COLO829 (cell line): ENCODE measurements around the gene AMZ1.
"Not testable (repeated sequence)": the region's sequence is repeated elsewhere in the genome, so short reads cannot be mapped to it uniquely, and the experiment has no call there.

ENCODE experiments used
- DNase-seq: peaks from one replicate; pipeline ENCODE4 v3.0.0; 2012; ENCODE audit warnings: low spot score

The AMZ1 gene

DNA sequence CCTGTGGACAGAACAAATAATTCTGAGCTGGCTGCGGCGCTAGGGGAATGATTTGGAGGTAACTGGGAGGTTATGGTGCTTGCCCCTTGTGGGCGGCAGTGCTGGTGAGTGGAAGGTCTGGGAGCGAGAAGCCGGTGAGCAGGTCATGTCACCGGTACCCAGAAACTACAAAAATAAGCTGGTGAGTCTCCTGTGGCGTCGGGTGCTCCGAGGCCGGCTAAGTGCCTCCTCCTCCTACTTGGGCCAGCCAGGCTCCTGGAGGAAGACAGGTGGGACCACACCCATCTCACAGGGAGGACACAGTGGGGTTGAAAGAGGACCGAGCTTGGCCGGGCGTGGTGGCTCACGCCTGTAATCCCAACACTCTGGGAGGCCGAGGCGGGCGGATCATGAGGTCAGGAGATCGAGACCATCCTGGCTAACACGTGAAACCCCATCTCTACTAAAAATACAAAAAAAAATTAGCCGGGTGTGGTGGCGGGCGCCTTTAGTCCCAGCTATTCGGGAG lies 4.0 kb downstream of the AMZ1 start:
- not testable (repeated sequence) for DNase-seq

DNA sequence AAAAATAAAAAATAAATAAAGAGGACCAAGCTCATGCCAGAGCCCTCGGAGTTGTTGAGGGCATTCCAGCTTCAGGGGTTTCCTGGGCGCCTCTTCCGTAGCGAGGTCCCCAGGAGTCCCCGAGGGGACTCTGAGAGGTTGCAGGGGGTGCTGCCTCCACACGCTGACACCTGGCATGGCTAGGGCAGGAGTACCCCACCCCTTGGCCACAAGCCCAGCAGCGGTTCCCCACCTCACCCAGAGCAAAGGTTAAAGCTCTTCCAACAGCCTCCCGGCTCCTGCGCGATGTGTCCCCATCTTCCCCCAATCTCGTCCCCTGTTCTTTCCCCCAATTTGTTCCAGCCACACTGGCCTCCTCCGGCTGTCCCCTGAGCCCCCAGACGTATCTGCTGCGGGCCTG lies 4.5 kb downstream of the AMZ1 start:
- no peak for DNase-seq

DNA sequence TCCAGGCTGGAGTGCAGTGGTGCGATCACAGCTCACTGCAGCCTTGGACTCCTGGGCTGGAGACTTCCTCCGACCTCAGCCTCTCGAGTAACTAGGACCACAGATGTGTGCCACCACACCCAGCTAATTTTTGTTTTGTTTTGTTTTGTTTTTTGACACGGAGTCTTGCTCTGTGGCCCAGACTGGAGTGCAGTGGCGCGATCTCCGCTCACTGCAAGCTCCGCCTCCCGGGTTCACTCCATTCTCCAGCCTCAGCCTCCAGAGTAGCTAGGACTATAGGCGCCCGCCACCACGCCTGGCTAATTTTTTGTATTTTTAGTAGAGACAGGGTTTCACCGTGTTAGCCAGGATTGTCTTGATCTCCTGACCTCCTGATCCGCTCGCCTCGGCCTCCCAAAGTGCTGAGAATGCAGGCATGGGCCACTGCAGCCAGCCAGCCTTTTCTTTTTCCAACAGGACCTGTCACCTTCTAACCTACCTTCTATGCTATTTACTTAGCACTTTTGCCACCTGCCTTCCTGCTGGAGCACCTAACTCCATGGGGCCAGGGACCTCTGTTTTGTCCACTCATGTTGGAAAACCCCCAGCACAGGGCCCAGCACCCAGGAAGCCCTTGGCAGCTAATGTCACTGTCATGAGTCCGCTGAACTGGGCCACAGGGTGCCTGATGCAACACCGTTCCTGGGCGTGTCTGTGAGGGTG lies 5.6 kb downstream of the AMZ1 start:
- DNase-seq: not testable (repeated sequence)

DNA sequence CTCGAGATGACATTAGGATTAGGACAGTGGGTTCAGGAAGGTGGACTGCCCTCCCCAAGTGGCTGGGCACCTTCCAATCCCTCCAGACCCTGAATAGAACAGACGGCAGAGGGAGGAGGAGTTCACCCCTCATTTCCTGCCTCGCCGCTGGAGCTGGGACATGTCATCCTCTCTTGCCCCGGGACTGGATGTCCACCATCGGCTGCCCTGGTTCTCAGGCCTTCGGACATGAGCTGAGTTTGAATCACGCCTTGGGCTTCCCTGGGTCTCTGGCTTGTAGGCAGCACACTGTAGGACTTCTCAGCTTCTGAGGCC lies 6.1 kb downstream of the AMZ1 start:
- DNase-seq: not testable (repeated sequence)

DNA sequence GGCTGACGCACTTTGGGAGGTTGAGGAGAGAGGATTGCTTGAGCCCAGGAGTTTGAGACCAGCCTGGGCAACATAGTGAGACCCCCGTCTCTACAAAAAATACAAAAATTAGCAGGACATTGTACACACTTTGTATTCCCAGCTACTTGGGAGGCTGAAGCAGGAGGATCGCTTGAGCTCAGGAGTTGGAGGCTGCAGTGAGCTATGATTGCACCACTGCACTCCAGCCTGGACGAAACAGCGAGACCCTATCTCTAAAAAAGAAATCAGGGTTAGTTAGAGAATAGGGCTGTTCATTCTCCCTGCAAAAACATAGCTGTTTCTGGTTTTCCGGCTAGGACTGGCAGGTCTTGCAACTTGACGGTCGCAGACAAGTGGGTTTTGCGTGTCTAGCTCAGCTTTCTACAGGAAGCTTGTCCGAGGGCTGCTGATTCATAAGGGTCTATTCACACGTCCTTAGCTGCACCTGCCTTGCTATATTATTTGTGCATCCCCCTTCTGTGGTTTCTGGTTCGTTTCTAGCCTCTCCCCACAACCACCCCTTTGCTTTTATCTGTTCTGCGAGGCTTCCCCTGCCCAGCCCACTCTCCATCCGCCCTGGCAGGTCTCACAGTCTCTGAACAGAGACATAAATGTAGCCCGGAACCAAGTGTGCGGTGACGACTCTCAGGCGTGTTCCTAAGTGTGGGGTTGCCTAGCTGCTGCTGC lies 10.7 kb downstream of the AMZ1 start:
- DNase-seq: no peak

DNA sequence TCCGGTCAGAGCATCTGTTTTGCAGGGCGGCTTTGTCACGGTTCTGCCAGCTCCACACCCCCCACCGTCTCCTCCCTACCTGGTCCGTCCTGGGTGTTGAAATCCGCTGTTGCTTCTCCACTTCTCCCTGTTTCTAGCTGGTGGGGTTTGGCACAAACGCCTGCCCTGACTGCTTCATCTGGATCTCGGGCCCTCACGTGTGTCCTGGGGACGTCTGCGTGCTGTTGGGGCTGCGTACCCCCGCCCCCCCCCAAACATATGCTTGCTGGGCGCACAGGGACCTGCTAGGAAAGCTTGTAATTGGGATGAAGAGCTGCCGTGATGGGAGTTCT lies 11.3 kb downstream of the AMZ1 start:
- DNase-seq: no peak

DNA sequence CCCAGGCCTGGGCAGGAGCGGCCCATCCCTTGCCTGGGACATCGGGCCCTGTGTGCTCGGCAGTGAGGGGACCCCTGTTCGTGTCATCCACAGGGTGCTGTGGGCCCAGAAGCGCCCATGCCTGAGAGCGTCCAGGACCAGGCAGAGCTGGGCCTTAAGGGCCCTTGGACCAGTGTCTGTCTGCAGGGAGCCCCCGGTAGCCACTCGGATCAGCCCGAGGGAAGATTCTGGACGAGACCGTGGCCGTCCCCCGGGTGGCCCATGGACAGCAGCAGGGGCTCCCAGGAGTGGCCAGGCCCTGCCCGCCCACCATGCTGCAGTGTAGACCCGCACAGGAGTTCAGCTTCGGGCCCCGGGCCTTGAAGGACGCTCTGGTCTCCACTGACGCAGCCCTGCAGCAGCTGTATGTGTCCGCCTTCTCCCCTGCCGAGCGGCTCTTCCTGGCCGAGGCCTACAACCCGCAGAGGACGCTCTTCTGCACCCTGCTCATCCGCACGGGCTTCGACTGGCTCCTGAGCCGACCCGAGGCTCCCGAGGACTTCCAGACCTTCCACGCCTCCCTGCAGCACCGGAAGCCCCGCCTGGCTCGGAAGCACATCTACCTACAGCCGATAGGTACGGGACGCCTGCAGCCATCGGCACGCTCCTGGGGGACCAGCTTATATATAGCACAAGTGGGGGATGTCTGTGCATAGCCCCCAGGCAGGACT lies 12.3 kb downstream of the AMZ1 start:
- DNase-seq: no peak

DNA sequence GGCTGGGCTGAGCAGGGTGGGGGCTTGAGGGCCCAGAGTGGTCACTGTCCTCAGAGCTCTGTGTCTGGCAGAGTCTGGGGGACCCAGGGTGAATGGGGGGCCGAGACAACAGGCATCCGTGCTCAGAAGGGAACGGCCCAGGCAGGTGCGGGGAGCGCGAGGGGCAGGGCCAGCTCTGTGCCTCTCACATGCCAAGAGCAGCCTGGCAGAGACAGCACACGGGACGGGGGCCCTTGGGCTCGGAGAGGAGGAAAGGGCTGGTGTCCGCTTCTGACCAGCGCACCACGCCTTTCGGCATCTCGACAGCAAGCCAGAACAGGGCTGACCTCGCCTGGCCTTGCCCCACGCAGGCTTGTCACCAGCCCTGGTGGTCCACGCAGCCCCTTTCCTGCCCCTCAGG lies 13.4 kb downstream of the AMZ1 start:
- no peak for DNase-seq

DNA sequence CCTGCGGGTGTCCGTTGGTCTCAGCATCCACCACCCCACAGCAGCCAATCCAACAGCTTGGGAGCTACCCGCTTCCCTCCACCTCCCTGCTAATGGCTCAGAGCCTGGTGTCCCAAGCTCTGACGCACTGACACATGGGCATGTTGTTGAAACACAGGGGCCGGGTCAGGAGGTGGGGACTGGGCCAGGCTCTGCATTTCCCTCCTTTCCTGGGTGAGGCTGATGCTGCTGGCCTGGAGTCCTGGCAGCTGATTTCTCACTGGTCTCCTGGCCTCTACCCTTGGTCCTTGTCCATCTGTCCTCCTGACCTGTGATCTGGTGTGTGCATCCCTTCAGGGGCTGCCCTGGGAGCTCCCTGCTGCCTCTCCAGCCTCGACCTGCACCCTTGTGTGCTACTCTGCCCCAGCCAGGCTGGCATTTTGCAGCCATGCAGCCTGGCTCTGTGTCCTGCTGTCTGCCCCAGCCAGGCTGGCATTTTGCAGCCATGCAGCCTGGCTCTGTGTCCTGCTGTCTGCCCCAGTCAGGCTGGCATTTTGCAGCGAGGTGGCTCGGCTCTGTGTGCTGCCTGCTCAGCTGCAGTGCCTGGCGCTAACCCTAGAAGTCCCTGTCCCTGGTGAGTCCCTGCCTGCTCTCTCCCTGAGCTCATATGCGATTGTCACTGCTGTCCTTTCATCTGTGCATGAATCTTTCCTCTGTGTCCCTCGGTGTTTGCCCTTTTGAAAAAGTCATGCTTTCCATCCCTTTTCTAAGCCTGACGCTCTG lies 14.0 kb downstream of the AMZ1 start:
- DNase-seq: no peak

DNA sequence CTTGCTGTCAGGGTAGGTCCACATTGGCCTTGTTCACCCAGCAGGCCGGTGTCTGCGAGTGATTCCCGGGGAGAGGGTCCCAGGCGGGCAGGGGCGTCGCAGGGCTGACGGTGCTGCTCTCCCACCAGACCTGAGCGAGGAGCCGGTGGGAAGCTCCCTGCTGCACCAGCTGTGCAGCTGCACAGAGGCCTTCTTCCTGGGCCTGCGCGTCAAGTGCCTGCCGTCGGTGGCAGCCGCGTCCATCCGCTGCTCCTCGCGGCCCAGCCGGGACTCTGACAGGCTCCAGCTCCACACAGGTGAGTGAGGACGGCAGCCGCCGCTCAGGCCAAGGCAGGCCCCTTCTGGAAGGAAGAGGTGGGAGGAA lies 14.6 kb downstream of the AMZ1 start:
- no peak for DNase-seq

DNA sequence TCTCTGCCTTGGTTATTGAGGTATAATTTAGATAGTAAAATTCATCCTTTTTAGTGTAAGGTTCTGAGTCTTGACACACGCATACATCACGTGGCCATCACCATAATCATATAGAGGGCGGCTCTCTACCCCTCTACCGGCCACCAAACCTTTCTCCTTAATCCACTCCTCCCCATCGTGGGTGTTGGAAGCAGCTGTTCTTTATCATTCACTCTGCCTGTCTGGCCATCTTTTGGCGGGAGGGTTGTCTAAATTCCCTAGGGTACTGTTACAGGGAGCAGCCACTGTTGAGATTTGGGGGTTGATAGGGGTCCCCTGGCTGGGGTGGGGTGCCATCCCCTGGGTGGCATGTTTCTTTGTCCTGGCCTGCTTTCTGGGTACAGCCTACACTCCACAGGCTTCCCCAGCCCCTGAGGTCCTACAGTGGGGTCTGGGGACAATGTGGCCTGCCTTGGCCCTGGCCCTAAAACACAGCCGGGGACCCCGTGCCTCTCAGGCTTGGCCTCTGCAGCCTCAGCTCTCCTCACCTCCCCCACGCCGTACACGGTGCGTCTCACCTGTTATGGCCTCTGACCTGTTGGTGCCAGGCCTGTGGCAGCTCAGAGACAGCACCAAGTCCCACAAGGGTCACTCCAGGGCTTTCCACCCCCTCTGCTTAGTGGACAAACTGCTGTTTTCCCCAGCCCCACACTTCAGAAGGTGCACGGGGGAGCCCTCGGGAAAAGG lies 17.5 kb downstream of the AMZ1 start:
- DNase-seq: no peak

DNA sequence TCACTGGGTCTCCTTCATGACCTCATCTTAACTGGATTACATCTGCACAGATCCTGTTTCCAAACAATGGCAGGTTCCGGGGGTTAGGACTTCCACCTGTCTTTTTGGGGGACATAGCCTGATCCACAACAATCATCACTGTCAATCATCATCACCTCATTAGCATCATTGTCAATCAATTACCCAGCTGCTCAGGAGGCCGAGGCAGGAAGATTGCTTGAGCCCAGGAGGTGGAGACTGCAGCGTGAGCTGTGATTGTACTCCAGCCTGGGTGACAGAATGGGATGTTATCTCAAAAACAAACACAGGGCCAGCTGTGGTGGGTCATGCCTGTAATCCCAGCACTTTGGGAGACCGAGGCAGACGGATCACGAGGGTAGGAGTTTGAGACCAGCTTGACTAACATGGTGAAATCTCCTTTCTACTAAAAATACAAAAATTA lies 18.7 kb downstream of the AMZ1 start:
- no peak for DNase-seq

DNA sequence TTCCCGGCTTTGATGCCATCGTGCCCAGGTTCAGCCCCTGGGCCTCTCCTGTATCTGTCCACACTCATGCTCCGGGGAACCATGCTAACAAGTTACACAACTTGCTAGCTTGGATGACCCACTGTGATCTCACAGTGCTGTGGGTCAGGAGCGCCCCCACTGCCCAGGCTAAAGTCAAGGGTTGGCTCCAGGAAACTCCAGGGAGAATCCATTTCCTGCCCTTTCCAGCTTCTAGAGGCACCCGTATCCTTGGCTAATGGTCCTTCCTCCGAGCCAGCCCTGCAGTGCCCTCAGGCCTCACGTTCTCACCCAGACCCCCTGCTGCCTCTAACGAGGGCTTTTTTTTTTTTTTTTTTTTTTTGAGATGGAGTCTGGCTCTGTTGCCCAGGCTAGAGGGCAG lies 19.5 kb downstream of the AMZ1 start:
- DNase-seq: no peak

DNA sequence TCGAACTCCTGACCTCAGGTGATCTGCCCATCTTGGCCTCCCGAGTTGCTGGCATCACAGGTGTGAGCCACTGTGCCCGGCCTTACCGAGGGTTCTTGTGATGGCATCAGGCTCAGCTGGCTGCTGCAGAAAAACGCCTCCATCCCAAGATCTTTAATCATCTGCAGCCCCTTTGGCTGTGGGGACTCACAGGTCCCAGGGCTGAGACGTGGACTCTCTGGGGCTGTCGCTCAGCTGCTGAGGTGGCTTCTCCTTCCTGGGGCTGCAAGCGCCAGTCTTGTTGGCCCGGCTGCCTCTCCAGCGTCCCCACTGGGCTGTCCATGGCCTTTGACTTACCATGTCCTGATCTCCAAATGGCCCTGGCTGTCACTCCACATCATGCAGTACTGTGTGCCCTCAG lies 20.0 kb downstream of the AMZ1 start:
- DNase-seq: no peak

DNA sequence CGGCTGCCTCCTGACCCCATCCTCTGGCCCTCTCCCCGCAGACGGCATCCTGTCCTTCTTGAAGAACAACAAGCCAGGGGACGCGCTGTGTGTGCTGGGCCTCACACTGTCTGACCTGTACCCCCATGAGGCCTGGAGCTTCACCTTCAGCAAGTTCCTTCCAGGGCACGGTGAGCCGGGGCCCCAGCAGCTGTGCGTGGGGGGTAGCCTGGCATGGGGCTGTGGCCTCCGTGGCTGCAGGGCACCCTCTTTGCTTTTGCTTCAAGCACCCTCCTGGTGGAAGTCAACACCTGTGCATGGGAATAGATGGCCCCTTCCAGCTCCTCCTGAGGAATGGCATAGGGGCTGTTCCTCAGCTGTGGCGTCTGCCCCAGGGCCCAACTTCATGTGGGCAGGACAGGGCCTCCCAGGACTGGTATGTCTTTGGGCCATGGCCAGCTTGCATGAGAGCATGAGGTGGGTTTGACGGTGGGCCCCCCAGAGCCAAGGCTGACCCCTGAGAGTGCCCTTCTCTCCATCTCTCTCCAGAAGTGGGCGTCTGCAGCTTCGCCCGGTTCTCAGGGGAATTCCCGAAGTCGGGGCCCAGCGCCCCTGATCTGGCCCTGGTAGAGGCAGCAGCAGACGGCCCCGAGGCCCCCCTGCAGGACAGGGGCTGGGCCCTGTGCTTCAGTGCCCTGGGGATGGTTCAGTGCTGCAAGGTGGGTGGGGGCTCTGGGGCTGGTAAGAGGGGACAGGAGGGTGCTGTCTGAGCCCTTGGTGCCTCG lies 20.7 kb downstream of the AMZ1 start:
- no peak for DNase-seq

DNA sequence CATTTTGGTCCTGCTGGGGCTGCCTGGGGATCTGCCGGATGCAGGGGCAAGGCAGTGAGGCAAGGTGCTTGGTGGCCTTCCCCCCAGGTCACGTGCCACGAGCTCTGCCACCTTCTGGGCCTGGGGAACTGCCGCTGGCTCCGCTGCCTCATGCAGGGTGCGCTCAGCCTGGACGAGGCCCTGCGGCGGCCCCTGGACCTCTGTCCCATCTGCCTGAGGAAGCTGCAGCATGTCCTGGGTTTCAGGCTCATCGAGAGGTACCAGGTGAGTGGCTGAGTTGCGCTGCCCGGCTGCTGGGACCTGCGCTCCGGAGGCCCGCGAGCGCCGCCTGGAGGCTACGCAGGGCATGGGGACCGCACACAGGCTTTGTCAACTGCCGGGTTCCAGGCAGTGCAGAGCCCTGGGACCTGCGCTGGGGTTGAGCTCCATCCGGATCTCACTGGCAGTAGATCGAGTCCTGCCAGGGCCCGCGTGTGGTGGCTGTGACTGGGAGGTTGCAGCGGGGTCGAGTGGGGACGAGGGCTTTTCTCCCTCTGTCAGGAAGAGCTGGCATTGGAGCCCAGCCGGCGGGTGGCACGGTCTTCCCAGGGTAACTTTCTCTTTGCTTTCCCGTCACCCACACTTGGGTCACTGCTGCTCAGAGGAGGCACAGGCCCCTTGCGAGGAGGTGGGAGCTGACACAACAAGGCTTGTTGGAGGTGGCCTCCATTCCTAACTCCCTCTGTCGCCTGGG lies 21.7 kb downstream of the AMZ1 start:
- no peak for DNase-seq

DNA sequence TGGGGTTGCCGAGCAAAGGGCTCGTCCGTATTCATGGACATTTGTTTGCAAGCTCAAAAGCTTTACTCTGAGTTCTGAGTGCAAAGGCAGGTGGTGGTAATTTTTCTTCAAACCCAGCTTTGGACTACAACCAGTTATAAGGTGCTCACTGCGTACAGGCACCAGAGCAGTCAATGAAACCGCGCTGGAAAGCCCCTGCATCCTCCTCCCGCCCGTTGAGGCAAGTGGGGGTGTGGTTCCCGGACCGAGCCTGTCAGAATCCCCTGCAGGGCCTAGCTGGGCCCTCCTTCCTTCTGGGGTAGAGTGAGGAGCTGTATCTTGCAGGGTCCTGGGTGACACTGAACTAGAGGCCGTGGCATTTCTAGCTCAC lies 22.3 kb downstream of the AMZ1 start:
- DNase-seq: no peak

DNA sequence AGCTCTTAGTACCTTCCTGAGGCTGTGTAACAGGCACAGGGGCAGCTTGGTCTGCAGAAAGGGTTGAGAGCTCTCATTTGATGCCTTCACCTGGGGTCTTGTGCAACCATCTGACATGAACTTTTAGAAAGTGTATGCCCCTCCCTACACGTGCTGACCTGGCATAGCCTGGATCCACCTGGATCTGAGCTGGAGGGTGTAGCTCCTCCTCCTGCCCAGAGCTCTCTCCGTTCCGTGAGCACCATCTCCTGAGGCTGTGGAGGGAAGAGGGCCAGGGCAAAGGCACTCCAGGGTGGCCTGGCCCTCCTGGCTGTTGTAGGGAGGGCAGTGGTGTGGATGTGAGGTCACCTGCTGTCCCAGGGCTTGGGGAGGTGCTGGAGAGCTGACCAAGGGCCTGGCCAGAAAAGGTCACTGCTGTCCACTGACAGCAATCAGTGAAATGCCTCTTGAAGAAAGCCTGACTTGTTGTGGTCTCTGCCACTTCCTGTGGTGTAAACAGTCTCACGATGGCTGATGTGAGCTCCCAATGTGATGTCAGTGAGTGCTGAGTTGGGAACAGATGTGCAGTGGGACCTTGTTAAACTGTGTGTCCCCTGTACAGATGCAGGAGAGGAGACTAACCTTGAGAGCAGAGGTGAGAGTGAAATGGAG lies 23.0 kb downstream of the AMZ1 start:
- DNase-seq: no peak

DNA sequence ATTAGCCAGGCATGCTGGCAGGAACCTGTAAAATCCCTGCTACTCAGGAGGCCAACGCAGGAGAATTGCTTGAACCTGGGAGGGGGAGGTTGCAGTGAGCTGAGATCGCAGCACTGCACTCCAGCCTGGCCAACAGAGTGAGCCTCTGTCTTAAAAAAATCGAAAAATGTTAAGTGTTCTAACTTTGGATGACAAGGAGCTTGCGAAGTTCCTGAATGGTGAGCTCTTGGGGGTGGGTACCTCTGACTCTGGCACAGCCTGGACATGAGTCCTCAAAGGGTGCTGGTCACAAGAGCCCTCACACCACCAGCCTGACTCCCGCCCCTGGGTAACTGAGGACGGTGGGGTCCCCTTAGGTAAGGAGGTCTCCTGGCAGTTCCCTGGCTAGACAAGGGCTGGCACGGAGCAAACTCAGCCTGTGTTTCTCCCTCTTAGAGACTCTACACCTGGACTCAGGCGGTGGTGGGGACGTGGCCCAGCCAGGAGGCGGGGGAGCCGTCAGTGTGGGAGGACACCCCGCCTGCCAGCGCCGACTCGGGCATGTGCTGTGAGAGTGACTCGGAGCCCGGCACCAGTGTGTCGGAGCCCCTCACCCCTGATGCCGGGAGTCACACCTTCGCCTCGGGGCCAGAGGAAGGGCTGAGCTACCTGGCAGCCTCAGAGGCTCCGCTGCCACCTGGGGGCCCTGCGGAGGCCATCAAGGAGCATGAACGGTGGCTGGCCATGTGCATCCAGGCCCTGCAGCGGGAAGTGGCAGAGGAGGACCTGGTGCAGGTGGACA lies 24.1 kb downstream of the AMZ1 start:
- DNase-seq: no peak
